WI38 (cell line): ENCODE data around the gene MVK.
"Not testable (repeated sequence)": the region's sequence is repeated elsewhere in the genome, so short reads cannot be mapped to it uniquely, and the experiment has no call there.

Source experiments
- H3K4me3 ChIP-seq: 2 replicates; pipeline ENCODE4 v1.5.1; 2011; ENCODE audit warnings: low read depth, mild to moderate bottlenecking, control low read depth, low read length
- TF ChIP-seq, protein P1 (sequence below): IDR thresholded peaks from 2 replicates; pipeline ENCODE4 v1.5.1; 2012; ENCODE audit warnings: low read depth, mild to moderate bottlenecking, control low read depth, low read length

MVK gene

DNA sequence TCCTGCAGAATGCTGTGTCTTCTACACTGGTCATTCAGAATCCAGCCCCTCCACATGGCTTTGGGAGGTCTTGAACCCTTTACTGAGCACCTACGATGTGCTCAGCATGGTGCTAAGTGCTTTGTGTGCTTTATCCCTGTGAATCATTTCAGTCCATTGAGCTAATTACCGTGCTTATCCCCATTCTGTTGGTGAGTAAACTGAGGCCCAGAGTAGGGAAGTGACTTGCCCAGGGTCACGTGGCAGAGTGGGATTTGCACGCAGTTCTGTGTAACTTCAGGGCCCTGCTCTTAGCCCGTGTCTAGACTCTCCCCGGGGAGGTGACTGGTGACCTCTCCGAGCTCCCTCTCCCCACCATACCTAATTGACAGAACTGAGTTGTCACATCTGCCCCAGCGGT, 27.4 kb downstream of the MVK start:
- TF ChIP-seq, protein P1, sequence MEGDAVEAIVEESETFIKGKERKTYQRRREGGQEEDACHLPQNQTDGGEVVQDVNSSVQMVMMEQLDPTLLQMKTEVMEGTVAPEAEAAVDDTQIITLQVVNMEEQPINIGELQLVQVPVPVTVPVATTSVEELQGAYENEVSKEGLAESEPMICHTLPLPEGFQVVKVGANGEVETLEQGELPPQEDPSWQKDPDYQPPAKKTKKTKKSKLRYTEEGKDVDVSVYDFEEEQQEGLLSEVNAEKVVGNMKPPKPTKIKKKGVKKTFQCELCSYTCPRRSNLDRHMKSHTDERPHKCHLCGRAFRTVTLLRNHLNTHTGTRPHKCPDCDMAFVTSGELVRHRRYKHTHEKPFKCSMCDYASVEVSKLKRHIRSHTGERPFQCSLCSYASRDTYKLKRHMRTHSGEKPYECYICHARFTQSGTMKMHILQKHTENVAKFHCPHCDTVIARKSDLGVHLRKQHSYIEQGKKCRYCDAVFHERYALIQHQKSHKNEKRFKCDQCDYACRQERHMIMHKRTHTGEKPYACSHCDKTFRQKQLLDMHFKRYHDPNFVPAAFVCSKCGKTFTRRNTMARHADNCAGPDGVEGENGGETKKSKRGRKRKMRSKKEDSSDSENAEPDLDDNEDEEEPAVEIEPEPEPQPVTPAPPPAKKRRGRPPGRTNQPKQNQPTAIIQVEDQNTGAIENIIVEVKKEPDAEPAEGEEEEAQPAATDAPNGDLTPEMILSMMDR = no peak
- H3K4me3 ChIP-seq = no peak overlapping the region

DNA sequence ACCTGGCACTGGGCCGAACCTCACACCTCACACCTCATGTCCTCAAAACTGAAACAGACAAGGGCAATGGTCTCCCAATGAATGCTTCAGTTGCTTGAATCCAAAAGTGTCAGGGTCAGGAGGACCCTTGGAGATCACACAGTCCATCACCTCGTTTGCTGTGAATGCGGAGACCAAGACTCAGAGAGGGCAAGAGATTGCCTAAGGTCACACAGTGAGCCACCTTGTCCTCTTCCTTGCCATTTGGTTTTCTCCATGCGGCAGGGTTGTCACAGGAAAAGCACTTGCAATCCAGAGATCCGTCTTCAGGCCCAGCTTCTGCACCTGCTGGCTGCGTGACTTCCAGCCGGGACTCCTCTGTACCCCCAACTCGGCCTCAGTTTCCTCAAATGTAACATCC, 28.0 kb downstream of the MVK start:
- TF ChIP-seq, protein P1 = no peak
- no peak overlapping the region for H3K4me3 ChIP-seq

- not testable (repeated sequence) for H3K4me3 ChIP-seq
These were observed 28.5 kb downstream of the MVK start for GRCh38 chr12:109602132-109602531.

DNA sequence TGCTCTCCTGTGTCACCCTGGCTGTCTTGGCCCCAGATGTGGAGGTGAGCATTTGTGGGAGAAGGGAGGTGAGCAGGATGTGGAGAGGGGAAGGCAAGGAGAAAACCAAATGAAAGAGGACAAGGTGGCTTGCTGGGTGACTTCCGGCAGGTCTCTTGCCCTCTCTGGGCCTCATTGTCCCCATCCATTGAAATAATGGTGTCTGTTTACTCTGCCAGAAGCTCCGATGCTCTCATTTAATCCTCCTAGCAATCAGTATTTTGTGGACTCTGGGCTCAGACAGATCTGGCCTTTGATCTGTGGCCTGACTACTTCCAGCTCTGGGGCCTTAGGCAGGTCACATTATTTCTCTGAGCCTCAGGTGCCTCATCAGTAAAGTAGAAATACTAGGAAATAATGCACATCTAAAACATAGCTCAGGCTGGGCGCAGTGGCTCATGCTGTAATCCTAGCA, 30.6 kb downstream of the MVK start:
- H3K4me3 ChIP-seq = no peak overlapping the region
- TF ChIP-seq, protein P1 = no peak

DNA sequence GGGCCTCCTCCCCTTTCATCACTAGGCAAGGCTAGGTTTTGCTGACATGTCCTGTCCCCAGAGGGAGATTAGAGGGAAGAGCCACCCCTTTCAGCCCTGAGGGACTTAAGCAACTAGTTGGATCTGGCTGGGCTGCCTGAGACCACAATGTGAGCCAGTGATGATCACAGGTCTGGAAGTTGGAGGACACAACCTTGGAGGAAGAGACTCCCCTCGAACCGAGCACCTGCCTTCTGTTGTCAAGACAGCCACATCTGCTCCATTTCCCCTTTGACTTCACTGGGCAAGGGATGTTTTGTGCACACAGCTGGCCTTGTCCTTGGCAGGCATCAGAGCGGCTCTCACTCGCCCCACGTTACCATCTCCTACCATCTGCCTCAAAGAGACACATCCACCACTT, 31.4 kb downstream of the MVK start:
- TF ChIP-seq, protein P1 = no peak
- no peak overlapping the region for H3K4me3 ChIP-seq

GRCh38 chr12:109605599-109606228, 32.1 kb downstream of the MVK start:
- TF ChIP-seq, protein P1 = no peak
- H3K4me3 ChIP-seq = no peak overlapping the region

DNA sequence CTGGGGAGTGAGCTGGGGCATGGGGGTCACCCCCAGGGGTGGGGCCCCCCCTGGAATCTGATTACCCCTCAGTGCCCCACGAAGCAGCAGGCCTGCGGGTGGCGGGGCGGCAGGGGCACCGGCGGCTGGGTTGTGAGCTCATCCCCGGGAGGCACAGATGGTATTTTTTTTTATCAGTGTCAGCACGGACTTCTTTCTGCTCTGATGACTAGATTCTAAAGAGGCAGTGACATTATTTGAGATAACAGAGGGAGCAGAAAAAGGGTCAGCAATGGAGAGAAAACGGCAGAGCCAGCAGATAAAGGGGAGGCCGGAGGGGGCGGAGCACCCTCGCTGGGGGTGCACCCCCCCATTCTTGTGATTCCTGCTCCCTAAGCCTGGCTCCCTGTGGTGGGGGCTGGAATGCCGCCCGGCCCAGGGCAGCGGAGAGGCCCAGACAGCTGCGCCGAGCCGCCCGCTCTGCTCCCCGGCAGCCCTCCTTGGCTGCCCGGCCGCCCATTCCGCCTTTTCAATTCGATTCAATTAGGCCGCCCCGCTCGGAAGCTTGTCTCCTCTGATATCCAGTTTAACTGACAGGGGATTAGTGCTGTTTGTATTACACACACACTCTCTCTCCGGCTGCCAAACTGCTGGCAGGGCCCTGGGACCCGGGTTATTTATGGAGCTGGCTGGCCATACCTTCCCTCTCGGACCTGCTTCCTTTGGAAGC, 32.9 kb downstream of the MVK start:
- no peak overlapping the region for H3K4me3 ChIP-seq
- TF ChIP-seq, protein P1 = no peak

DNA sequence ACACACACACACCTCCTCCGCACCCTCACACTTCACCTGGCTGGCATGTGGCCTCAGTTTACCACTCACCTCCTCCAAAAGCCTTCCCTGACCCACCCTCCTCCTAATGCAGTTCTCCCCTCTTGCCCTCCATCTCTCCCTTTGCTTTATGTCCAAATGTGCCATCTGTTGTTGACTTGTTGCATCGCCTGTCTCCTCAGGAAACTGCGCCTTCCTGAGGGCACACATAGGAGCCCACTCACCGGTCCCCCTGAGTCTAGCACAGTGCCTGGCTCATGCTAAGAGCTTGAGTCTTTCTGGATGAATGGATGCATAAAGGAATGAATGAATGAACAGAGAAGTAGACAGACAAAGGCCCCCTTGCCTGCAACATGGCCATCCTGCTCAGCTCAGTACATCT, 34.0 kb downstream of the MVK start:
- TF ChIP-seq, protein P1 = no peak
- H3K4me3 ChIP-seq = no peak overlapping the region
